Fibroblast of peridontal ligament (primary cell): Measurements from ENCODE around the gene LTC4S.
"Not testable (repeated sequence)": the region's sequence is repeated elsewhere in the genome, so short reads cannot be mapped to it uniquely, and the experiment has no call there.

Experiments used
- DNase-seq: peaks from one replicate; pipeline ENCODE4 v3.0.0-alpha.2; 2010; ENCODE audit errors: extremely low read depth

Gene LTC4S

DNA sequence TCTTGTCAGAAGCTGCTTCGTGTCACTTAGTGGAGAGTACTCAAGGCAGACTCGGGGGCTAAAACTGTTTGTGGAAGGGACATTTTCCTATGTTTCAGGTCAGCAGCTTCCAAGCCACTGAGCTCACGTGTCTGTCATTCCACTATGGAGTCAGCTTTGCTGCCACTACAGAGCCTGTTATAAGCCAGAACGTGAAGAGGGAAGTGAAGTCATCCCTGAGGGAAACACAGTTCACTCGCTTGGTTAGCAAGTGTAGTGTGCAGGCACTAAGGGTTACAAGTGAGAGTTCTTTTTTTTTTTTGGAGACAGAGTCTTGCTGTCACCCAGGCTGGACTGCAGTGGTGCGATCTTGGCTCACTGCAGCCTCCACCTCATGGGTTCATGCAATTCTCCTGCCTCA lies 24.5 kb upstream of the LTC4S start:
- no peak for DNase-seq

DNA sequence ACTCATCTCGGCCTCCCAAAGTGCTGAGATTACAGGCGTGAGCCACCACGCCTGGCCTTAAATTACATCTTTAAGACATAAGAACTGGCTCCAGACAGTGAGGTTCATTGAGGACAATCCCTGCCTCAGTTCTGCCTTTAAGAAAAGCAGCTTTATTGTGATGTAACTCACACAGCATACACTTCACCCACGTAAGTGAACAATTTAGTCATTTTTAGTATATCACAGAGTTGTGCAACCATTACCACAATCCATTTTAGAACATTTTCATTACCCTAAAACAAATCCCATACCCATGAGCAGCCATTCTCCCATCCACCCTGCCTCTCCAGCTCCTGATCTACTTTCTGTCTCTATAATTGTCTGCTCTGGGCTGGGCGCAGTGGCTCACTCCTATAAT lies 24.0 kb upstream of the LTC4S start:
- no peak for DNase-seq

- DNase-seq, result no peak
These were observed 22.4 kb upstream of the LTC4S start for GRCh38 chr5:179771311-179771895.

DNA sequence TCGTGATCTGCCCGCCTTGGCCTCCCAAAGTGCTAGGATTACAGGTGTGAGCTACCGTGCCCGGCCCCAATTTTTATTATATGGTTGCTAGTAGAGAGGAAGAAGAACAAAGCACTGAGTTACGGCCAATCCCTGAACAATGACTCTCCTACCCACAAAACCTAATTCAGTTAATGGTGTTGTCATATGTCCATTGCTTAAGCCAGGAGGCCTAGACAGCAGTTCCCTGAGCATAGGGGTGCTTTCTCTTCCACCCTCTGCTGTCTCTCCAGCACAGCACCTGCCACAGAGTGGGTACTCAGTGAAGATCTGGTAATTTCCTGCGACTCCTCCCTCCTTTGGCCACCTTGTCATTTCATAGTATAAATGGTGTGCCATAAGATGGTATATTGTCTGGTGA lies 21.4 kb upstream of the LTC4S start:
- no peak for DNase-seq

DNA sequence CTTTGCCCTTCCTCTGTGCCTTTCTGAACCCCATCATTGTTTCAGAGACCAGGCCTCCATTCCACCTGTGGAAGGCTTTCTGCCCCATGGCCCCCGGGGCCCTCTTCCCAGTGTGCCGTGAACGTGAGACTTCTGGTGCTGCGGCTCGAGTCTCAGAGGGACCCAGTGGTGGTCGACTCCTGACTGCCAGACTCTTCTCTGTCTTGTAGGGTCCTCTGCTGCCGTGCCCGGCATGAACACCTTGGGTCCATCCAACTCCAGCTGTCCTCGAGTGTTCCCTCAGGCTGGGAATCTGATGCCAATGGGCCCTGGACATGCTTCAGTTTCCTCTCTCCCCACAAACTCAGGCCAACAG lies 20.1 kb upstream of the LTC4S start:
- DNase-seq, result no peak

- no peak for DNase-seq
These were observed 19.3 kb upstream of the LTC4S start for GRCh38 chr5:179774442-179774841.

- no peak for DNase-seq
These were observed 17.3 kb upstream of the LTC4S start for GRCh38 chr5:179776411-179776938.

DNA sequence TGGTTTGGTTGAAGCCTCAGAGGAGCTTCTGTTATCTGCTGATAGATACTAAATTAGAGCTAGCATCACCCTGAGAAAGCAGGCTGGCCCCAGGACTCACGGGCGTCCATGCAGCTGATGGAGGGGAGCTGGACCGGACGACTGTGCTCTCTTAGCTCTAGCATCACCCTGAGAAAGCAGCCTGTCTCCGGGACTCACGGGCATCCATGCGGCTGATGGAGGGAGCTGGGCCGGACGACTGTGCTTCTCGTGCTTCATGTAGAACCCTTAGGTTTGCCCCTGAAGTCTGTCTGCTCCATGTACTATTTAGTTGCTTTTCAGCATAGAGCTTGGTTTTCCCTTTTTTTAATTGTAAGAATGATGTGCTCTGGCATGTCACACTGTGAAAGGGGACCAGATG lies 16.3 kb upstream of the LTC4S start:
- no peak for DNase-seq

- no peak for DNase-seq
These were observed 15.9 kb upstream of the LTC4S start for GRCh38 chr5:179777909-179778308.

GRCh38 chr5:179778591-179778990 lies 15.2 kb upstream of the LTC4S start:
- no peak for DNase-seq

DNA sequence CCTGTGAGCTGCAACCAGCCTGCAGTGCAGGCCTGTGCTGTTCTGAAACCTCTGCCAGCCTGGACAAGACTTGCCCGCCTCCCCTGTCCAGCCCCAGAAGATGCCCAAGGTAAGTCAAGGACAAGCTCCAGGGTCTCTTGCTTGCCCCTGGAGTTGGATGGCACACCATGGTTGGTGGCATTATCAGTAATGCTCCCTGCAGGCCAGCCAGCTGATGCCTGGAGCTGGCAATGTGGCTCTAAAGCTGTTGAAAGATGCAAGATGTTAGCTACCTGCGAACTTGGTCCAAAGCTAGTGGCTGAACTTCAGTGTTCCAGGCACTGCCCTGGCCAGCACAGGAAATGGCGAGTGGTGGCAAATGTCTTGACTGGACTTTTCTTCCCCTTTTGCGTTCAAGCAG lies 14.0 kb upstream of the LTC4S start:
- no peak for DNase-seq

DNA sequence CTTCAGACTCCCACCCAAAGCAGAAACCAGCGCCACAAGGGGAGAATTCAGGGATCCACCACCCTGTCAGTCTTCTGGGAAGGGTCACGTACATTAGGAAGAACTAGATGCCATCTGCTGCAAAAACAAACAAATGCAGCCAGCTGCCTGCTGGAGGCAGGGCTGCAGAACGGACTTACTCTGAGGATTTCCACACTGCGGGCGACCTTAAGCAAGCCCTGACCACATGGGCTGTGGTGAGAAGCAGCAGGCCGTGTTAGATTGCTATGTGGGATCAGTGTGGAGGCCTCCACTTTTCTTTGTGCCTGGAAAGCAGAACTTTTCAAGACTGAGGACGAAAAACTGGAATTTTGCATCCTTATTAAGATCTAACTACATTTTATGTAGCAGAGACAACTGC lies 13.4 kb upstream of the LTC4S start:
- no peak for DNase-seq

GRCh38 chr5:179781846-179782245 lies 11.9 kb upstream of the LTC4S start:
- DNase-seq, result no peak

DNA sequence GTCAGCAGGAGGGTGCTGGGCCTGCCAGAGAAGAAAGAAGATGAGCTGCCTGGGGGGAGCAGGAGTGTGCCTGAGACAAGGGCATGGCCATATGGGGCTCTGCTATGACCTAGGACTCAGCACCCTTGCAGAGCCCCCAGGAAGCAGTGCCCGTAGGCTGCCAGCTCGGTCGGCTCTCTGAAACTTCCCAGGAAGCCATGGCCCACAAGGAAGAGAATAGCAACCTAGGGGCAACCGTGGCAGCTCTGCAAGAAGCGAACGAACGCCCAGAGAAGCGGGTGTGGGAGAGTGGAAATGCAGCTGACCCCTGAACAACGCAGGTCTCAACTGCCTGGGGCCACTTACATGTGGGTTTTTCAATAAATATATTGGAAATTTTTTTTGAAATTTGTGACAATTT lies 10.7 kb upstream of the LTC4S start:
- DNase-seq, result no peak

- DNase-seq, result no peak
These were observed 6.9 kb upstream of the LTC4S start for GRCh38 chr5:179786861-179787260.

DNA sequence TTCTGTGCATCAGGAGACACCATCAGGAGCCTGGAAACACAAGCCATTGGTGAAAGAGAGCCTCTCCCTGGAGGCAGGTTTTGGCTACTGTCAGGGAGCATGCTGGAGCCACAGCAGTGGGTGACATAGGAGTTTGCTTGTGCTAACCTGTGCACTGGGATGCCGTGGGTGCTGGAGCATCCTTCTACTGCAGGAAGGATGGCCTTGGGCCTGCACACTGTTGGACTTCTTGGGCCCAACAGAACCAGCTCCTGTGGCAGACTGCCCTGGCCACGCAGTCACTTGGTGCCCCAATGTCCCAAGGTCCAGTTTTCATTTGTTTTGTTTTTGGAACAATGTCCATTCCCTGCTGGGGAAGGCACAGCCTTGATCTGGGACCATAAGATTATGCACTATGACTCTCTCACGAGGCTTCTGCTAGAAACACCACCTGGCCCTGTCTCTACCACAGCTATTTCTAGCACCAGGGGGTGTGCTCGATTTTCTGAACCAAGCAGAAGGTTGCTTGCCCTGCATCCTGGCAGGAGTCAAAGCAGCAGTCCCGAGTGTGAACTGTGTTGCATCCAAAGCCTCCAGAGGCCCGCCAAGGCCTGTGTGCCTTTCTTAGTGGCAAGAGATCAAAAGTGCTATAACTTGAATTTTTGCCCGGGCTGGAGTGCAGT lies 5.5 kb upstream of the LTC4S start:
- no peak for DNase-seq

- not testable (repeated sequence) for DNase-seq
These were observed 4.5 kb upstream of the LTC4S start for GRCh38 chr5:179789278-179789677.

GRCh38 chr5:179791881-179792611 lies 1.7 kb upstream of the LTC4S start:
- DNase-seq, result no peak

DNA sequence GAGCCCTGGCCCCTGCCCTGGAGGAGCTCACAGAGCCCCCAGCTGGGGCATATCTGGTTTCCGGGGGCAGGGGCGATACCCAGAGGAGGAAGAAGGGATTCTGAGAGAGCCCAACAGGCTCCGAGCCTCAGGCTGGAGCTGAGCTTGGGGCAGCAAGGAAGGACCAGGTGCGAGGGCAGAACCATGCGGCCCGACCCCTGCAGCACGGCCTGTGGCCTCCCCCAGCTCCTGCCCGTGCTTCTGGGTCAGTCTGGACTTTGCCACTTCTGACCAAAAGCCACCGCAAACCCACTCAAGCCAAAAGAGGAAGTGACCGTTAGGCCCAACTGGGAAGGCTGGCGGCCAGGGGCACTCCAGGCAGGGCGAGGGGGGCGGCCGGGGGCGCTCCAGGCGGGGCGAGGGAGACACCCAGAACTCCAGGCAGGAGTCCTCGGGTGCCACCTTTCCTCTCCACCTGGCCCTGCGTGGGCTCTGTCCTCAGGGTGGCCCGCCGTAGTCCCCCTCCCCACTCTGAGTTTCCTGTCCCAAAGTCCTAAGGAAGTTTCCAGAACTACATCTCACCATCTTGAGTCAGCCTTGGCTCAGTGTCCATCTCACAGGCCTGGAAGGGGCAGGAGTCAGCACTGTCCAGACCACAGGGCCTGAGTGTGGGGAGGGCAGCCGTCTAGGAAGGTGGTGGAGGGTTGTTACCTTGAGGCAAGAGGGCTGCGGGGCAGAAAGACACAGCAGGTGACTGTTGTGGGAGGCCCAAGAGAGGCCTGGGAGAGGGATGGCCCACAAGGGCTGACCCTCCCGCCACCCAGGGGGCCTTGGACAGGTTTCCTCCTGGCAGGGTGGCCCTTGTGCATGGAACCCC lies 946 bp upstream of the LTC4S start:
- no peak for DNase-seq

DNA sequence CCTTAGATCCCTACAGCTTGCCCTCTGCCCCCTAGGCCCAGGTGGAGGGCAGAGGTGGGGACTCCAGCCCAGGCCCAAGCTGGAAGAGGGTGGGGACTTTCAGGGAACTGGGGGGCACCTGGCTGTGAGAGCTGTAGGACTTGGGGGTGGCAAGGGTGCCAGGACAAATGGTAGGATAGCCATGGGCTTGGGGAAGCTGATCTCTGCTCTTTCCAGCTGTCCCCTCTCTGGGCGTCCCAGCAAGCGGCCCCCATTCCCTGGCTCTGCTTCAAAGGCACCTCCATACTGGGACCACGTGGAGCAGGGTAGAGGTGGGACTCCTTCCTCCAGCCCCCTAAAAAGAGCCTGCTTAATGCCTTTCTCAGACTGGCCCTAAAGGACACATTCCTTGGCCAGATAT lies 385 bp downstream of the LTC4S start:
- DNase-seq, result no peak

- no peak for DNase-seq
These were observed 789 bp downstream of the LTC4S start for GRCh38 chr5:179794575-179794974.
